Hepatocyte (in vitro differentiated cells): Measurements from ENCODE around the gene RACK1. TPM values are rescaled to one million over a fixed set of nuclear protein-coding genes. Genes with fewer than 3 reads are reported as not detected.

Source experiments
- DNase-seq: peaks from one replicate; pipeline ENCODE4 v3.0.0-alpha.2; 2016; ENCODE audit warnings: low spot score
- H2AFZ ChIP-seq: fragments of 200-600 bp; sonication (generic); 2 replicates; pipeline ENCODE4 v1.6.0; 2016; ENCODE audit warnings: antibody characterized with exemption, mild to moderate bottlenecking
- H3K27ac ChIP-seq: fragments of 200-600 bp; sonication (generic); 2 replicates; pipeline ENCODE4 v1.5.1; 2016; ENCODE audit warnings: mild to moderate bottlenecking
- H3K27me3 ChIP-seq: fragments of 200-600 bp; sonication (generic); 2 replicates; pipeline ENCODE4 v1.6.1; 2016
- H3K36me3 ChIP-seq: fragments of 200-600 bp; sonication (generic); replicated peaks from 2 replicates; pipeline ENCODE4 v1.5.1; 2016; ENCODE audit warnings: low read depth; ENCODE audit not compliant: insufficient read depth
- H3K4me1 ChIP-seq: fragments of 200-600 bp; sonication (generic); 2 replicates; pipeline ENCODE4 v1.5.1; 2016; ENCODE audit warnings: mild to moderate bottlenecking, moderate library complexity; ENCODE audit not compliant: insufficient read depth
- H3K4me2 ChIP-seq: fragments of 200-600 bp; sonication (generic); 2 replicates; pipeline ENCODE4 v1.6.0; 2016
- H3K4me3 ChIP-seq: fragments of 200-600 bp; sonication (generic); 2 replicates; pipeline ENCODE4 v1.5.1; 2016; ENCODE audit warnings: mild to moderate bottlenecking
- H3K79me2 ChIP-seq: fragments of 200-600 bp; sonication (generic); 2 replicates; pipeline ENCODE4 v1.6.0; 2017; ENCODE audit warnings: mild to moderate bottlenecking
- H3K9me2 ChIP-seq: fragments of 200-600 bp; sonication (generic); replicated peaks from 2 replicates; pipeline ENCODE4 v1.6.0; 2017; ENCODE audit warnings: mild to moderate bottlenecking; ENCODE audit not compliant: insufficient read depth
- H3K9me3 ChIP-seq: fragments of 200-600 bp; sonication (generic); 2 replicates; pipeline ENCODE4 v1.5.1; 2016; ENCODE audit warnings: low read depth, mild to moderate bottlenecking
- H4K20me1 ChIP-seq: fragments of 200-600 bp; sonication (generic); 2 replicates; pipeline ENCODE4 v1.6.0; 2016; ENCODE audit warnings: mild to moderate bottlenecking; ENCODE audit not compliant: insufficient read depth, poor library complexity, severe bottlenecking
- CTCF ChIP-seq: fragments of 200-600 bp; sonication (generic); IDR thresholded peaks from 2 replicates; pipeline ENCODE4 v1.5.1; 2016; ENCODE audit warnings: antibody characterized with exemption, mild to moderate bottlenecking; ENCODE audit not compliant: poor library complexity
- EZH2 ChIP-seq: fragments of 200-600 bp; sonication (generic); IDR thresholded peaks from 2 replicates; pipeline ENCODE4 v1.6.1; 2016; ENCODE audit warnings: antibody characterized with exemption, mild to moderate bottlenecking, borderline replicate concordance
- EZH2phosphoT487 ChIP-seq: fragments of 200-600 bp; sonication (generic); IDR thresholded peaks from one replicate; pipeline ENCODE4 v1.6.1; 2018; ENCODE audit warnings: antibody characterized with exemption, mild to moderate bottlenecking, low read depth, moderate library complexity; ENCODE audit not compliant: unreplicated experiment, severe bottlenecking
- WGBS: methylation state at CpG from one replicate; pipeline ENCODE4 v1.1.6; 2016; ENCODE audit warnings: low lambda C conversion rate; ENCODE audit errors: missing lambda C conversion rate; 5-methylcytosine and 5-hydroxymethylcytosine counted together
- polyA plus RNA-seq: library from polyadenylated mRNA; unstranded; fragments of >200 nt; fragmentation: Nextera tagmentation; extraction: Ambion mirVana; gene quantifications from 2 replicates; pipeline ENCODE4 v1.2.1, GENCODE V29; 2016
- total RNA-seq: library from RNA; depleted of rRNA; stranded (reverse); fragments of >200 nt; gene quantifications from 2 replicates; pipeline ENCODE4 v1.2.3, GENCODE V29; 2014

RACK1 gene
- total and polyA plus RNA-seq, 2 experiments from 2014 or later = 680 to 2,199 TPM

GRCh38 chr5:181236954-181237641 lies 6.6 kb downstream of the RACK1 start:
- Histone ChIP-seq H3K27ac (no peak overlapping the region), H4K20me1 (peaks cover 54% of the 10 kb centered on the region), H3K79me2 (peaks cover 42% of the 10 kb centered on the region), H3K4me1 (peaks cover 9% of the 10 kb centered on the region), H3K4me3 (no peak overlapping the region), H3K9me3 (no peaks in the 10 kb centered on the region), H3K4me2 (no peak overlapping the region), H3K9me2 (no peaks in the 10 kb centered on the region), H3K36me3 (peaks cover 13% of the 10 kb centered on the region), H3K27me3 (no peaks in the 10 kb centered on the region), H2AFZ (no peak overlapping the region)
- 93% methylated on average over 10 of the region's 10 CpGs for WGBS
- TF ChIP-seq EZH2 = no peak
- no peak for TF ChIP-seq EZH2phosphoT487
- TF ChIP-seq CTCF = no peak
- DNase-seq = no peak

DNA sequence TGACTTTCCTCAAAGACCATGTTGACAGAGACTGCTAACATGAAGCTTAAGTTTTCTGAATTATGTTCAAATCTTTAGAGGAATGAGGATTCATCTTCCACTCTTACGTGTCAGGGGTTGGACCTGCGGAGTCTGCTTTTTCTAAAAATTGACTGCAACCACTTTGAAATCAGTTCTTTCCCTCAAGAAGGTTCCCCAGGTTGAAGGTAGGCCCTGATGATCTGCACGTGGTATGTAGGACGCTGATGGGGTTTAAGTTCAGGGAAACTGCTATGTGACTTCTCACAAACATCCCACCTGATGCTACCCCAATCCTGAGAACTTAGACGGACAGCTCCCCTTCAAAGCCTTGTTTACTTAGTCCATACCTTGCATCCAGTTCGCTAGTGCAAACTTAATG lies 7.2 kb downstream of the RACK1 start:
- Histone ChIP-seq H3K4me1 (peaks cover 3% of the 10 kb centered on the region), H4K20me1 (peaks cover 47% of the 10 kb centered on the region), H3K4me2 (no peak overlapping the region), H3K27me3 (no peaks in the 10 kb centered on the region), H3K36me3 (peaks cover 7% of the 10 kb centered on the region), H3K79me2 (peaks cover 36% of the 10 kb centered on the region), H2AFZ (no peak overlapping the region), H3K9me3 (no peaks in the 10 kb centered on the region), H3K4me3 (no peak overlapping the region), H3K9me2 (no peaks in the 10 kb centered on the region), H3K27ac (no peak overlapping the region)
- no peak for TF ChIP-seq EZH2phosphoT487
- 91% methylated on average over 6 of the region's 6 CpGs for WGBS
- no peak for DNase-seq

- Histone ChIP-seq H3K27me3 (no peaks in the 10 kb centered on the region), H3K79me2 (peaks cover 29% of the 10 kb centered on the region), H3K27ac (no peak overlapping the region), H3K4me3 (no peak overlapping the region), H2AFZ (no peak overlapping the region), H4K20me1 (peaks cover 41% of the 10 kb centered on the region), H3K4me1 (no peaks in the 10 kb centered on the region), H3K9me2 (no peaks in the 10 kb centered on the region), H3K4me2 (no peak overlapping the region), H3K36me3 (peaks cover 7% of the 10 kb centered on the region), H3K9me3 (no peaks in the 10 kb centered on the region)
- TF ChIP-seq CTCF (no peak), EZH2 (no peak), EZH2phosphoT487 (no peak)
- 92% methylated on average over 5 of the region's 5 CpGs for WGBS
- no peak for DNase-seq
Measured at GRCh38 chr5:181235689-181236366, 7.9 kb downstream of the RACK1 start.

- no peak for TF ChIP-seq EZH2phosphoT487
- no peak for TF ChIP-seq CTCF
- no peak for TF ChIP-seq EZH2
- no peak overlapping the region for H3K27ac ChIP-seq
- H3K9me3 ChIP-seq = no peaks in the 10 kb centered on the region
- H3K4me2 ChIP-seq = no peak overlapping the region
- peaks cover 37% of the 10 kb centered on the region for H4K20me1 ChIP-seq
- H2AFZ ChIP-seq = no peak overlapping the region
- DNase-seq = no peak
- no peak overlapping the region for H3K4me3 ChIP-seq
- peaks cover 24% of the 10 kb centered on the region for H3K79me2 ChIP-seq
- no peaks in the 10 kb centered on the region for H3K27me3 ChIP-seq
- no peaks in the 10 kb centered on the region for H3K9me2 ChIP-seq
- 91% methylated on average over 5 of the region's 5 CpGs for WGBS
- no peaks in the 10 kb centered on the region for H3K4me1 ChIP-seq
- peaks cover 7% of the 10 kb centered on the region for H3K36me3 ChIP-seq
Measured at GRCh38 chr5:181235323-181235688, 8.4 kb downstream of the RACK1 start.
